Lower leg skin (tissue), 3 donors: ENCODE results near the gene PTPN1.

Experiments used
- POLR2A ChIP-seq, 2 donors: fragments of 450-650 bp; IDR thresholded peaks; one replicate each; pipeline ENCODE4 v1.6.1; 2016 to 2017; ENCODE audit warnings: antibody characterized with exemption in 2 of 2, mild to moderate bottlenecking in 1 of 2, moderate library complexity in 1 of 2
- TF ChIP-seq, protein P1 (sequence below), 3 donors: fragments of 450-650 bp; IDR thresholded peaks; one replicate each; pipeline ENCODE4 v1.5.1; 2016; ENCODE audit warnings: antibody characterized with exemption in 3 of 3, mild to moderate bottlenecking in 3 of 3, moderate library complexity in 2 of 3

DNA sequence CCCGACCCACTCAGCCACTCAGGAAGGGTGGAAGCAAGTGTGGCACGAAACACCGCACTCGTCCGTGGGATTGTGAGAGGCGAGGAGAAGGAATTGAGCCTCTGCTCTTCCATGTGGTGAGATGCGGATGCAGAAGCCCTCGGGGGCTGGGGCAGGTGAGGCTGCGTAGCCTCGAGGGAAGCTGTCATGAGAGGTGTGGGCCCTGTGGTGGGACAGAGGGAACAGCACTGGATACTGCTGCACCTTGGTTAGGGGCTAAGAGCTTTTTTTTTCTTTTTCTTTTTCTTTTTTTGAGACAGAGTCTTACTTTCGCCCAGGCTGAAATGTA, 86.5 kb downstream of the PTPN1 start:
- TF ChIP-seq, protein P1, sequence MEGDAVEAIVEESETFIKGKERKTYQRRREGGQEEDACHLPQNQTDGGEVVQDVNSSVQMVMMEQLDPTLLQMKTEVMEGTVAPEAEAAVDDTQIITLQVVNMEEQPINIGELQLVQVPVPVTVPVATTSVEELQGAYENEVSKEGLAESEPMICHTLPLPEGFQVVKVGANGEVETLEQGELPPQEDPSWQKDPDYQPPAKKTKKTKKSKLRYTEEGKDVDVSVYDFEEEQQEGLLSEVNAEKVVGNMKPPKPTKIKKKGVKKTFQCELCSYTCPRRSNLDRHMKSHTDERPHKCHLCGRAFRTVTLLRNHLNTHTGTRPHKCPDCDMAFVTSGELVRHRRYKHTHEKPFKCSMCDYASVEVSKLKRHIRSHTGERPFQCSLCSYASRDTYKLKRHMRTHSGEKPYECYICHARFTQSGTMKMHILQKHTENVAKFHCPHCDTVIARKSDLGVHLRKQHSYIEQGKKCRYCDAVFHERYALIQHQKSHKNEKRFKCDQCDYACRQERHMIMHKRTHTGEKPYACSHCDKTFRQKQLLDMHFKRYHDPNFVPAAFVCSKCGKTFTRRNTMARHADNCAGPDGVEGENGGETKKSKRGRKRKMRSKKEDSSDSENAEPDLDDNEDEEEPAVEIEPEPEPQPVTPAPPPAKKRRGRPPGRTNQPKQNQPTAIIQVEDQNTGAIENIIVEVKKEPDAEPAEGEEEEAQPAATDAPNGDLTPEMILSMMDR (IDR thresholded peaks at IDR 0.05): no peak
- no peak for TF ChIP-seq POLR2A (IDR thresholded peaks at IDR 0.05)
